ENCODE data around the gene GDPD4.

The GDPD4 gene

DNA sequence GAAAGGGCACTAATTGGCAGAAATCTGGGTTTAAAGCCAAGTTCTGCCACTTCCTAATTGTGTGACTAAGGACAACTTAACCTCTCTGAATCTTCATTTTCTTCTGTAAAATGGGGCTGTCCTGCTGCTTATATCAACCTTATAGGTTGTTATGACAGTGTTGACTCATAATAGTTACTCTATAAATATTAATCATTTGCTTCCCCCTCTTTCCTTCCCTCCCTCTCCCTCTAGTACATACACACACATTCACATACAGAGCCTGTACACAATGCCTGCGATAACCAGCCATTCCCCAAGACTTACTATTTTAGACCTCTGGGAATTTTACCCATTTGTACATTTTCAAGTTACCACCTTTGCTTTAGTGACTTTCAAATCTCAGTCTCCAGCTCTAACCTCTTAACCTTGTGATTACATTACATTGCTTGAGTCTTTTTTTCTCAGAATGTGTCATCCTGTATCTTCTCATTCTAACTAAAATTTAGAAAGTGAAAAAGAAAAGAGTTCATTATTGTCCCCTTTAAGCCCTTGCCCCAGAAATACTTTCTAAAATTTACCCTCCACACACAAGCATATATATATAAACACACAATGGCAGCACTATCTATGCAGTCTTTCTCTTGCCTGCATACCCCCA is 31.9 kb downstream of the GDPD4 start:
- 95% methylated on average over 1 of the region's 1 CpG for WGBS
- Histone ChIP-seq H3K4me3 (ENCODE audit: low read length) (no peak overlapping the region), H3K36me3 (ENCODE audit: insufficient read depth, low read length) (no peaks in the 10 kb centered on the region), H3K4me1 (ENCODE audit: insufficient read depth, low read length) (no peaks in the 10 kb centered on the region), H3K27ac (ENCODE audit: low read depth, low read length) (no peak overlapping the region), H3K9ac (ENCODE audit: low read depth, low read length) (no peak overlapping the region), H3K27me3 (ENCODE audit: insufficient read depth, low read length) (no peaks in the 10 kb centered on the region), H3K9me3 (ENCODE audit: insufficient read depth, low read depth, low read length) (no peaks in the 10 kb centered on the region)

- H3K9ac ChIP-seq (ENCODE audit: low read depth, low read length) = no peak overlapping the region
- no peaks in the 10 kb centered on the region for H3K27me3 ChIP-seq (ENCODE audit: insufficient read depth, low read length)
- no peaks in the 10 kb centered on the region for H3K9me3 ChIP-seq (ENCODE audit: insufficient read depth, low read depth, low read length)
- H3K4me1 ChIP-seq (ENCODE audit: insufficient read depth, low read length) = no peaks in the 10 kb centered on the region
- 95% methylated on average over 2 of the region's 2 CpGs for WGBS
- H3K36me3 ChIP-seq (ENCODE audit: insufficient read depth, low read length) = no peaks in the 10 kb centered on the region
- no peak overlapping the region for H3K4me3 ChIP-seq (ENCODE audit: low read length)
- no peak overlapping the region for H3K27ac ChIP-seq (ENCODE audit: low read depth, low read length)
Observed at GRCh38 chr11:77267962-77268361, 33.5 kb downstream of the GDPD4 start.

- H3K27ac ChIP-seq (ENCODE audit: low read depth, low read length) = no peak overlapping the region
- no peak overlapping the region for H3K9ac ChIP-seq (ENCODE audit: low read depth, low read length)
- no peak overlapping the region for H3K4me3 ChIP-seq (ENCODE audit: low read length)
- H3K4me1 ChIP-seq (ENCODE audit: insufficient read depth, low read length) = no peaks in the 10 kb centered on the region
- H3K27me3 ChIP-seq (ENCODE audit: insufficient read depth, low read length) = no peaks in the 10 kb centered on the region
- H3K9me3 ChIP-seq (ENCODE audit: insufficient read depth, low read depth, low read length) = peaks cover 2% of the 10 kb centered on the region; the same call in 1 of the 2 replicates
- no peaks in the 10 kb centered on the region for H3K36me3 ChIP-seq (ENCODE audit: insufficient read depth, low read length)
- WGBS = no CpG with 5 or more reads among the region's 1 CpG
Observed at GRCh38 chr11:77266766-77267165, 34.7 kb downstream of the GDPD4 start.

GRCh38 chr11:77262803-77263202 is 38.7 kb downstream of the GDPD4 start:
- H3K4me3 ChIP-seq (ENCODE audit: low read length) = no peak overlapping the region
- no peak overlapping the region for H3K9ac ChIP-seq (ENCODE audit: low read depth, low read length)
- no peak overlapping the region for H3K27ac ChIP-seq (ENCODE audit: low read depth, low read length)
- no peaks in the 10 kb centered on the region for H3K4me1 ChIP-seq (ENCODE audit: insufficient read depth, low read length)
- no peaks in the 10 kb centered on the region for H3K27me3 ChIP-seq (ENCODE audit: insufficient read depth, low read length)
- peaks cover 2% of the 10 kb centered on the region; the same call in 1 of the 2 replicates for H3K9me3 ChIP-seq (ENCODE audit: insufficient read depth, low read depth, low read length)
- no peaks in the 10 kb centered on the region for H3K36me3 ChIP-seq (ENCODE audit: insufficient read depth, low read length)

- Histone ChIP-seq H3K4me3 (ENCODE audit: low read length) (no peak overlapping the region), H3K4me1 (ENCODE audit: insufficient read depth, low read length) (no peaks in the 10 kb centered on the region), H3K27ac (ENCODE audit: low read depth, low read length) (no peak overlapping the region), H3K9ac (ENCODE audit: low read depth, low read length) (no peak overlapping the region), H3K27me3 (ENCODE audit: insufficient read depth, low read length) (no peaks in the 10 kb centered on the region), H3K36me3 (ENCODE audit: insufficient read depth, low read length) (no peaks in the 10 kb centered on the region), H3K9me3 (ENCODE audit: insufficient read depth, low read depth, low read length) (peaks cover 2% of the 10 kb centered on the region; the same call in 1 of the 2 replicates)
- 98% methylated on average over 2 of the region's 2 CpGs for WGBS
Observed at GRCh38 chr11:77259641-77260040, 41.8 kb downstream of the GDPD4 start.

- Histone ChIP-seq H3K36me3 (ENCODE audit: insufficient read depth, low read length) (no peaks in the 10 kb centered on the region), H3K27me3 (ENCODE audit: insufficient read depth, low read length) (no peaks in the 10 kb centered on the region), H3K9ac (ENCODE audit: low read depth, low read length) (no peak overlapping the region), H3K4me1 (ENCODE audit: insufficient read depth, low read length) (no peaks in the 10 kb centered on the region), H3K4me3 (ENCODE audit: low read length) (no peak overlapping the region), H3K27ac (ENCODE audit: low read depth, low read length) (no peak overlapping the region), H3K9me3 (ENCODE audit: insufficient read depth, low read depth, low read length) (no peaks in the 10 kb centered on the region)
- 92% methylated on average over 1 of the region's 1 CpG for WGBS
Observed at GRCh38 chr11:77253690-77254089, 47.8 kb downstream of the GDPD4 start.

- 94% methylated on average over 3 of the region's 3 CpGs for WGBS
- Histone ChIP-seq H3K36me3 (ENCODE audit: insufficient read depth, low read length) (no peaks in the 10 kb centered on the region), H3K27ac (ENCODE audit: low read depth, low read length) (no peak overlapping the region), H3K9ac (ENCODE audit: low read depth, low read length) (no peak overlapping the region), H3K4me3 (ENCODE audit: low read length) (no peak overlapping the region), H3K27me3 (ENCODE audit: insufficient read depth, low read length) (no peaks in the 10 kb centered on the region), H3K9me3 (ENCODE audit: insufficient read depth, low read depth, low read length) (no peaks in the 10 kb centered on the region), H3K4me1 (ENCODE audit: insufficient read depth, low read length) (no peaks in the 10 kb centered on the region)
Observed at GRCh38 chr11:77252555-77253270, 48.8 kb downstream of the GDPD4 start.

DNA sequence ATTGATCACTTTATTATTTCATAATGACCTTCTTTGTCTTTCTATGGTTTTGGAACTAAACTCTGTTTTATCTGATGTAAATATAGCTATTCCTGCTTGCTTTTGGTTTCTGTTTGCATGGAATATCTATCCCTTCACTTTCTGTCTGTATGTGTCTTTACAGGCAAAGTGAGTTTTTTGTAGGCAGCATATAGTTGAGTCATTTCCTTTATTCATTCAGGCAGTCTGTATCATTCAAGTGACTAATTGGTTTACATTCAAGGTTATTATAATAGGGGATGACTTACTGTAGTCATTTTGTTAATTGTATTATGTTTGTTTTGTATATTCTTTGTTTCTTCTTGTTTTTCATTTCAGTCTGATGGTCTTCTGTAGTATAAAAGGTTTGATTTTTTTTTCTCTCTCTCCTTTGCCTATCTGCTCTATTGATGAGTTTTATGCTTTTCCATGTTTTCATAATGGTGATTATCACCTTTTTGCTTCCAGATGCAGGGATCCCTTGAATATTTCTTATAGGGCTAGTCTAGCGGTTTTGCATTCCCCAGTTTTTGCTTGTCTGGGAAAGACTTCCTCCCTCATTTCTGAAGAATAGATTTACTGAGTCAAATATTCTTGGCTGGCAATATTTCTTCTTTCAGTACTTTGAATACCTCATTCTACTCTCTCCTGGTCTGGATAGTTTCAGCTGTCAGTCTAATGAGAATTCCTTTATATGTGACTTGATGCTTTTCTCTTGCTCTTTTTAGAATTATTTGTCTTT is 50.4 kb downstream of the GDPD4 start:
- no peak overlapping the region for H3K9ac ChIP-seq (ENCODE audit: low read depth, low read length)
- 90% methylated on average over 1 of the region's 1 CpG for WGBS

DNA sequence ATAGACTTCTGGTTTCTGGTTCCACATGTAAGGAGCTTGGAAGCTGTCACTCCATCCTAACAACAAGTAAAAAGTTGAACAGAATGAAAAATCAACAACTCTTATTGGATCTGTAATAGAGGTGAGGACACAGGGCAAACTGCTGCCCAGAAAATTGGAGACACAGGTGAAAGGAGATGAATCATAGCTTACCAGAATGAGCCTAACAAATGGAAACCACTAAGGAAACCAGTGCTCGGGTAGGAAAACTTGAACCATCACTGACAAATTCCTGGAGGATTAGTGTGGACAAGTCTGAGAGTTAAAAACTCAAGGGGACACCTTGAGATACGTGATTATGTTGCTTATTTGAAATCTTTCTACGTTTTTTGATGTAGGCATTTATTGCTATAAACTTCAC is 52.1 kb downstream of the GDPD4 start:
- Histone ChIP-seq H3K27ac (ENCODE audit: low read depth, low read length) (no peak overlapping the region), H3K4me3 (ENCODE audit: low read length) (no peak overlapping the region), H3K9me3 (ENCODE audit: insufficient read depth, low read depth, low read length) (no peaks in the 10 kb centered on the region), H3K36me3 (ENCODE audit: insufficient read depth, low read length) (no peaks in the 10 kb centered on the region), H3K9ac (ENCODE audit: low read depth, low read length) (no peak overlapping the region), H3K4me1 (ENCODE audit: insufficient read depth, low read length) (no peaks in the 10 kb centered on the region), H3K27me3 (ENCODE audit: insufficient read depth, low read length) (no peaks in the 10 kb centered on the region)
- 92% methylated on average over 2 of the region's 3 CpGs for WGBS

More for the DNA sequence above, 50.4 kb downstream of the GDPD4 start:
- Histone ChIP-seq H3K9me3 (ENCODE audit: insufficient read depth, low read depth, low read length) (no peaks in the 10 kb centered on the region), H3K27ac (ENCODE audit: low read depth, low read length) (no peak overlapping the region), H3K36me3 (ENCODE audit: insufficient read depth, low read length) (no peaks in the 10 kb centered on the region), H3K27me3 (ENCODE audit: insufficient read depth, low read length) (no peaks in the 10 kb centered on the region), H3K4me1 (ENCODE audit: insufficient read depth, low read length) (no peaks in the 10 kb centered on the region), H3K4me3 (ENCODE audit: low read length) (no peak overlapping the region)

DNA sequence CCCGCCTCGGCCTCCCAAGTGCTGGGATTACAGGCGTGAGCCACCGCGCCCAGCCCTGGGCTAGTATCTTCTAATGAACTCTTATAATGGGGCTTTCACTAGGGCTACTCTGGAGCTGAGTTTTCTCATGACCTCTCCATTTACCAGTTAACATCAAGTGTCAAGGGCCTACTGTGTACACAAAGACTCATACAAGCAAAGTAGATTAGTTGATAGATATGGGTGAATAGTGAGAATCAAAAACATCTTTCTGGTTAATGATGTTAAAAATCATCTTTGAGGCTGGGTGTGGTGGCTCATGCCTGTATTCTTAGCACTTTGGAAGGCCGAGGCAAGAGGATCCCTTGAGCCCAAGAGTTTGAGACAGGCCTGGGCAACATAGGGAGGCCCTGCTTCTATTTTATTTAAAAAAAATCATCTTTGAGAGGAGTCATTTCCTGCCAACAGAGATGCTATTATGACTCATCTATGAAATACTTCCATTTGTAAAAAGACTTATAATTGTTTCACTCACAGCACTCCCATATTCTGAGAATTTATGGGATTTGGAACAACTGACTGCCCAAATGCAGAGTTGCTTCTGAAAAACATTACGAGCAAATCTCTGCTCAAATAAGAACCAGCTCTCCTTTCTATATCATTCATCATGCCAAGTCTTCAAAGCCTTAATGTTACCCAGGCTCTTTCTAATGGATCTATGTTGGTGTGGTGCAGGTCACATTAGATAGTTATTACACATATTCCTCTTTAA is 57.0 kb downstream of the GDPD4 start:
- Histone ChIP-seq H3K4me3 (ENCODE audit: low read length) (no peak overlapping the region), H3K4me1 (ENCODE audit: insufficient read depth, low read length) (no peaks in the 10 kb centered on the region), H3K27ac (ENCODE audit: low read depth, low read length) (no peak overlapping the region), H3K9ac (ENCODE audit: low read depth, low read length) (no peak overlapping the region), H3K9me3 (ENCODE audit: insufficient read depth, low read depth, low read length) (no peaks in the 10 kb centered on the region), H3K36me3 (ENCODE audit: insufficient read depth, low read length) (no peaks in the 10 kb centered on the region), H3K27me3 (ENCODE audit: insufficient read depth, low read length) (no peaks in the 10 kb centered on the region)
- 95% methylated on average over 7 of the region's 7 CpGs for WGBS

- no peaks in the 10 kb centered on the region for H3K9me3 ChIP-seq (ENCODE audit: insufficient read depth, low read depth, low read length)
- H3K4me3 ChIP-seq (ENCODE audit: low read length) = no peak overlapping the region
- no peaks in the 10 kb centered on the region for H3K27me3 ChIP-seq (ENCODE audit: insufficient read depth, low read length)
- no peak overlapping the region for H3K27ac ChIP-seq (ENCODE audit: low read depth, low read length)
- H3K4me1 ChIP-seq (ENCODE audit: insufficient read depth, low read length) = no peaks in the 10 kb centered on the region
- H3K36me3 ChIP-seq (ENCODE audit: insufficient read depth, low read length) = no peaks in the 10 kb centered on the region
- H3K9ac ChIP-seq (ENCODE audit: low read depth, low read length) = no peak overlapping the region
Observed at GRCh38 chr11:77236901-77237300, 64.6 kb downstream of the GDPD4 start.
